ENCODE measurements around the gene MGAT3. TPM values are rescaled to one million over a fixed set of nuclear protein-coding genes. Genes with fewer than 3 reads are reported as not detected.

MGAT3 gene
- total and polyA plus RNA-seq, 12 donors, result 0.42 to 6.9 (median 1.7) TPM

DNA sequence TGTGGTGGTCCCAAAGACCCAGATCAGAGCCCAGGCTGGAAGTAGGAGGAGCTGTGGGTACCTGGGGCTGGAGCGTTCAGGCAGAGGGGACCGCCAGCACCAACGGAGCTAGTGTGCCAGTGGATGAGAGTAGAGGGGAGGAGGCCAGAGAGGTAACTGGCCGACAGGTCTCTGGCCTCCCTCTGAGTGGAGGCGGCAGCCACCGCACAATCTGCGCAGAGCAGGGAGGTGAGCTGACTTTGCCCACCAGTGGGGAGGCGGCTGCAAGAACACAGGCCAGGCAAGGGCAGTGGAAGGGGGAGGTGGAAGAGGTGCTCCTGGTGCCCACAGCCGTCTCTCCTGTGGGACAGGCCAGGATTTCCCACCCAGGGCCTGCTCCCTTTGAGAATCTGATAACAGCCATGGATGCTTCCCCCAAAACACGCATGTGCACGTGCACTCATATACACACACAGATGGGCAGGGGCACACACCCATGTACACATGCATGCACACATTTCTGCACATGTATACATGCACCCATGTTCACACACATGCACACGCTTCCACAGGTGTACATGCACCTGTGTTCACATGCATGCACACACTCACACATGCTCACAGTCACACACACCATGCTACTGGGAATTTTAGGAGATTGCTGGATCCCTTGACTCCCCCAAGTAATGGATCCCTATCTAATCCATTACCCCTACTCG, 6.4 kb upstream of the MGAT3 start:
- H3K9me3 ChIP-seq (replicated peaks in 1 of 3), result no peaks in the 10 kb centered on the region
- no peaks in the 10 kb centered on the region for H3K36me3 ChIP-seq (replicated peaks in 1 of 2)
- TF ChIP-seq, protein P1, sequence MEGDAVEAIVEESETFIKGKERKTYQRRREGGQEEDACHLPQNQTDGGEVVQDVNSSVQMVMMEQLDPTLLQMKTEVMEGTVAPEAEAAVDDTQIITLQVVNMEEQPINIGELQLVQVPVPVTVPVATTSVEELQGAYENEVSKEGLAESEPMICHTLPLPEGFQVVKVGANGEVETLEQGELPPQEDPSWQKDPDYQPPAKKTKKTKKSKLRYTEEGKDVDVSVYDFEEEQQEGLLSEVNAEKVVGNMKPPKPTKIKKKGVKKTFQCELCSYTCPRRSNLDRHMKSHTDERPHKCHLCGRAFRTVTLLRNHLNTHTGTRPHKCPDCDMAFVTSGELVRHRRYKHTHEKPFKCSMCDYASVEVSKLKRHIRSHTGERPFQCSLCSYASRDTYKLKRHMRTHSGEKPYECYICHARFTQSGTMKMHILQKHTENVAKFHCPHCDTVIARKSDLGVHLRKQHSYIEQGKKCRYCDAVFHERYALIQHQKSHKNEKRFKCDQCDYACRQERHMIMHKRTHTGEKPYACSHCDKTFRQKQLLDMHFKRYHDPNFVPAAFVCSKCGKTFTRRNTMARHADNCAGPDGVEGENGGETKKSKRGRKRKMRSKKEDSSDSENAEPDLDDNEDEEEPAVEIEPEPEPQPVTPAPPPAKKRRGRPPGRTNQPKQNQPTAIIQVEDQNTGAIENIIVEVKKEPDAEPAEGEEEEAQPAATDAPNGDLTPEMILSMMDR (IDR thresholded peaks at IDR 0.05), result no peak
- TF ChIP-seq POLR2A (IDR thresholded peaks at IDR 0.05), result no peak
- no peaks in the 10 kb centered on the region for H3K4me1 ChIP-seq (replicated peaks in 1 of 2)
- H3K27me3 ChIP-seq, result no peaks in the 10 kb centered on the region
- intact Hi-C loops (cut with DNase I), result no loop called here
- H3K27ac ChIP-seq, result no peak overlapping the region
- WGBS, 4 donors, result 82 to 95% (median 91%) methylated on average over 9 to 13 of the region's 13 CpGs
- DNase-seq, result no peak
- no peak overlapping the region for H3K4me3 ChIP-seq

DNA sequence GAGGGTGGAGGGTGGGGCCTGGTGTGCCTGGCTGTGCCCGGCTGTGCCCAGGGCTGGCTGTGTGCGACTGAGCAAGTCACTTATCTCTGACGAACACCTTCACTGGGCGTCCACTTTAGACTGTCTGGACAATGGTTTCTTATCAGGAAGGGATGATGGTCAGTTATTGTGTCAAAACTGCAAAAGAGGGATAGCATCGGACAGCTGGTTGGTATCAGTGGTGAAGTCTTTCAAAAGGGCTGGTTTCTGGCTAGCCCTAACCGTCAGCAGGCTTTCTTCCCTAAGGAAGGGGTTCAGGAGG, 4.1 kb upstream of the MGAT3 start:
- 59 to 80% (median 73%) methylated on average over 6 of the region's 6 CpGs for WGBS, 4 donors
- intact Hi-C loops (cut with DNase I), result no loop called here
- Histone ChIP-seq H3K27ac (no peak overlapping the region), H3K36me3 (replicated peaks in 1 of 2) (no peaks in the 10 kb centered on the region), H3K27me3 (peaks cover 15% of the 10 kb centered on the region), H3K9me3 (replicated peaks in 1 of 3) (no peaks in the 10 kb centered on the region), H3K4me1 (replicated peaks in 1 of 2) (no peaks in the 10 kb centered on the region), H3K4me3 (no peak overlapping the region)
- TF ChIP-seq, protein P1 (IDR thresholded peaks at IDR 0.05), result no peak
- TF ChIP-seq POLR2A (IDR thresholded peaks at IDR 0.05), result no peak
- no peak for DNase-seq

DNA sequence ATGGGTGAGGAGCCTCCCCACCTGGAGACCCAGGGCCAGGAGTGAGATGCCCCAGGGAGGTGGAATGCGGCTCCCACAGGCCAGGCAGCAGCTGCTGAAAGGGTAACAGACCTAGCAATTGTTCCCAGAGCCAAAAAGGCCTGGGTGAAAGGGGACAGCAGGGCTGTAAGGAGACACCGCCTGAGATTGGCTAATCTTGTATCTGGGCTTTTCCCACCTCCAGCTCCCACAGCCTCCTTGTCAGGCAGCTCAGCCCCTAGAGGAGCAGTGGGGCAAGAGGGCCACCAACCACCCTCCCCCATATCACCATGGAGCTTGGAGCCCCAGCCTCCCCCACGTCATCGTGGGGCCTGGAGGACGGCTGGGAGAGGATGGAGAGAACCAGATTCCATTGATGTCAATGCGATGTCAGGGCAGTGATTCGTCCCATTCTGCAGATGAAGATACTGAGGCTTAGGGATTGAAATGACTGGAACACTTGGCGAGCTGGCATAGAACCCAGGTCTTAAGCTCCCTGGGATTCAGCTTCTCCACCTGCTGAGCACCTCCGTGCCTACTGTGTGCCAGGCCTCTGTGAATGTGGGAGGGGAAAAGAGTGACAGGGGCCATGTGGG, 2.9 kb upstream of the MGAT3 start:
- 68 to 80% (median 77%) methylated on average over 1 to 9 of the region's 9 CpGs for WGBS, 4 donors
- intact Hi-C loops (cut with DNase I), result no loop called here
- Histone ChIP-seq H3K4me3 (no peak overlapping the region), H3K27me3 (peaks cover 26% of the 10 kb centered on the region), H3K27ac (peak overlapping the region in 1 of 5 donors; percentile 52), H3K9me3 (replicated peaks in 1 of 3) (no peaks in the 10 kb centered on the region), H3K36me3 (replicated peaks in 1 of 2) (no peaks in the 10 kb centered on the region), H3K4me1 (replicated peaks in 1 of 2) (no peaks in the 10 kb centered on the region)
- TF ChIP-seq POLR2A (IDR thresholded peaks at IDR 0.05), result no peak
- TF ChIP-seq, protein P1 (IDR thresholded peaks at IDR 0.05), result no peak
- DNase-seq, result no peak

DNA sequence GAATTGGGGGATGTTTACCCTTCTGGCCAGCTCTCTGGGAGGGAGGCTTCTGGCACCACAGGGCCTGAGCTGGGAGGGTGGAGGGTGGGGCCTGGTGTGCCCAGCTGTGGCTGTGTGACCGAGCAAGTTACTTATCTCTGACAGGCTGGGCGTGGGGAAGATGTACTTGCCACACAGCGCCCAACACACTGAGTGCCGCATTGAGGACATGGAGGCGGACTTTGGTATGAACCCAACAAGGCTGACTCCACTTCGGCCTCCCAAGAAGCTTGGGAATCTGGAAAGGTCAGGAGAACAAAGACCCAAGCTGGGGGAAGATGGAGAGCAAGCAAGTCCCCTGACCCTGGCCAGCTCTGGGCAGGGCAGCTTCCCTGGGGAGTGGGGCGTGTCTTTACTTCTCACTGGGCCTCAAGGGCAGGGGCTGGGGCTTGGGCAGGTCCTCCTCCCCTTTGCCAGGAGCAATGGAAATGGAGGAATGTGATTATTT, 2.4 kb upstream of the MGAT3 start:
- H3K4me3 ChIP-seq, result no peak overlapping the region
- intact Hi-C loops (cut with DNase I), result no loop called here
- no peak for DNase-seq
- no peaks in the 10 kb centered on the region for H3K4me1 ChIP-seq (replicated peaks in 1 of 2)
- peaks cover 26% of the 10 kb centered on the region for H3K27me3 ChIP-seq
- whole genome bisulfite sequencing, 4 donors, result 64 to 77% (median 70%) methylated on average over 5 to 7 of the region's 7 CpGs
- H3K27ac ChIP-seq, result peak overlapping the region in 1 of 5 donors; percentile 52
- no peak for TF ChIP-seq POLR2A (IDR thresholded peaks at IDR 0.05)
- TF ChIP-seq, protein P1 (IDR thresholded peaks at IDR 0.05), result no peak
- no peaks in the 10 kb centered on the region for H3K36me3 ChIP-seq (replicated peaks in 1 of 2)
- H3K9me3 ChIP-seq (replicated peaks in 1 of 3), result no peaks in the 10 kb centered on the region

Data from adrenal gland (tissue), 12 donors.